ENCODE measurements around the gene MRPS14. TPM values are rescaled to one million over a fixed set of nuclear protein-coding genes. Genes with fewer than 3 reads are reported as not detected.

MRPS14 gene
- total and polyA plus RNA-seq, 12 donors = 10.8 to 53.1 (median 29.3) TPM

- Histone ChIP-seq H3K4me3 (peak overlapping the region in 2 of 4 donors; percentile 63 to 73), H3K27me3 (no peaks in the 10 kb centered on the region), H3K36me3 (replicated peaks in 1 of 2) (no peaks in the 10 kb centered on the region), H3K4me1 (replicated peaks in 1 of 2) (peaks cover 5 to 37% of the 10 kb centered on the region in 2 donors), H3K9me3 (replicated peaks in 1 of 3) (no peaks in the 10 kb centered on the region), H3K27ac (peak overlapping the region in 4 of 5 donors; percentile 96 to 99 (median 98))
- no peak for DNase-seq
- TF ChIP-seq CTCF (IDR thresholded peaks at IDR 0.05) (no peak), POLR2A (IDR thresholded peaks at IDR 0.05) (no peak)
- 4 to 8% (median 6%) methylated on average over 5 of the region's 5 CpGs for WGBS, 4 donors
- intact Hi-C loops (cut with DNase I) = no loop called here
Measured at GRCh38 chr1:175000697-175001187, 22.5 kb downstream of the MRPS14 start.

- peak within 1 kb of the TSS; percentile 96 to 100 (median 98) for H3K27ac ChIP-seq
- H3K27me3 ChIP-seq = no peaks in the 10 kb centered on the region
- H3K4me1 ChIP-seq (replicated peaks in 1 of 2) = peaks cover 5 to 37% of the 10 kb centered on the region in 2 donors
- no peaks in the 10 kb centered on the region for H3K9me3 ChIP-seq (replicated peaks in 1 of 3)
- TF ChIP-seq CTCF (IDR thresholded peaks at IDR 0.05) (no peak), POLR2A (IDR thresholded peaks at IDR 0.05) (peak; percentile 27 to 50)
- intact Hi-C loops (cut with DNase I) = no loop called here
- peak in 5 of 7 donors; percentile 51 to 69 (median 61) for DNase-seq
- H3K36me3 ChIP-seq (replicated peaks in 1 of 2) = no peaks in the 10 kb centered on the region
- 0 to 1% (median 0%) methylated on average over 21 to 71 of the region's 71 CpGs for WGBS, 4 donors
- H3K4me3 ChIP-seq = peak within 1 kb of the TSS in 3 of 4 donors; percentile 54 to 73 (median 63)
Measured at GRCh38 chr1:174999936-175000696, 23.1 kb downstream of the MRPS14 start, which contains the start of gene CACYBP. Gene CACYBP (plus strand): TSS chr1:174999947. CDS start chr1:175000181, 234 bp downstream.

GRCh38 chr1:174999216-174999935, 23.8 kb downstream of the MRPS14 start:
- 0 to 1% (median 1%) methylated on average over 19 to 58 of the region's 58 CpGs for WGBS, 4 donors
- Histone ChIP-seq H3K4me3 (peak overlapping the region in 3 of 4 donors; percentile 54 to 73 (median 63)), H3K9me3 (replicated peaks in 1 of 3) (no peaks in the 10 kb centered on the region), H3K27ac (peak overlapping the region; percentile 96 to 100 (median 98)), H3K4me1 (replicated peaks in 1 of 2) (peaks cover 5 to 37% of the 10 kb centered on the region in 2 donors), H3K27me3 (no peaks in the 10 kb centered on the region), H3K36me3 (replicated peaks in 1 of 2) (no peaks in the 10 kb centered on the region)
- intact Hi-C loops (cut with DNase I) = no loop called here
- peak; percentile 98 to 99 (median 99) for DNase-seq
- TF ChIP-seq POLR2A (IDR thresholded peaks at IDR 0.05) = peak; percentile 75 to 83
- no peak for TF ChIP-seq CTCF (IDR thresholded peaks at IDR 0.05)

Data from adrenal gland (tissue), 12 donors.